ENCODE measurements around the gene TBX4. TPM values are rescaled to one million over a fixed set of nuclear protein-coding genes. Genes with fewer than 3 reads are reported as not detected.

TBX4 gene
- total and polyA plus RNA-seq, 2 of the 13 experiments (the other 11 are each of a cell fraction or from before 2014, with no cell fraction given): 0.11 to 1.1 TPM

DNA sequence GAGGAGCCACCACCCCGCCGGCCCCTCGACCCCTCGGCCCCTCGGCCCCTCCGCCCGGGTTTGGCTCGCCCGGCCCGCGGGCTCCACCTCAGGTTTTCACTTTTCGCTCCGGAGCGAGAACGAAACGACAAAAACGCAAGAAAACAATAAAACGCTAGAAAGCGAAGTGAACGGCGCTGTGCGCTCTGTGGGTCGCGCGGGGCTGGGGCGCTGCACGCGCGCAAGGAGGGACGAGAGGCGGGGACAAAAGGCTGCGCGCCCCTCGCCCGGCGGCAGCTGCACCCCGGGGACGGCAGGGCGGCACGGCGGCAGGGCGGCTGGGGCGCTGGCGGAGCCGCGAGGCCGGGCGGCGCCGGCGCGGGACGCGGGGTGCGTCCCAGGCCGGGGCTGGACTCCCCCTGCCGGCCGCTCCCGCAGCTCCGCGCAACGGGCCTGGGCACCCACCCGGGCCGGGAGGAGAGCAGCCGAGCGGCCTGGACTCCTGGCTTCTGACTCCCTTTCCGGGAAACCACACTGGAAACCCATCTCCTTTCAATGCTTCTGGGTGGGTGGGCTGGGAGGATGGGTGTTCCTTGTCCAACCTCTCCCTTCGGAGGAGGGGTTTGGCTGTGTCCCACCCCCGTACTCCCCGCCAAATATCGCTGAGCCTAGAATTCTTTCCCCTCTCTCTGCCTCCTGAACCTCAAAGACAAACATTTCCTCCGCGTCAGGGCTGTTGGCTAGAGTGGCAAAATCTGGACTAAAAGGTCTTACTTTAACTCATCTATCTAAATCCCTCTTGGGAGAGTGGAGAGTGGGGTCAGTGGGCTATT lies 42.7 kb upstream of the TBX4 start (continued):
- TF ChIP-seq, protein P1, sequence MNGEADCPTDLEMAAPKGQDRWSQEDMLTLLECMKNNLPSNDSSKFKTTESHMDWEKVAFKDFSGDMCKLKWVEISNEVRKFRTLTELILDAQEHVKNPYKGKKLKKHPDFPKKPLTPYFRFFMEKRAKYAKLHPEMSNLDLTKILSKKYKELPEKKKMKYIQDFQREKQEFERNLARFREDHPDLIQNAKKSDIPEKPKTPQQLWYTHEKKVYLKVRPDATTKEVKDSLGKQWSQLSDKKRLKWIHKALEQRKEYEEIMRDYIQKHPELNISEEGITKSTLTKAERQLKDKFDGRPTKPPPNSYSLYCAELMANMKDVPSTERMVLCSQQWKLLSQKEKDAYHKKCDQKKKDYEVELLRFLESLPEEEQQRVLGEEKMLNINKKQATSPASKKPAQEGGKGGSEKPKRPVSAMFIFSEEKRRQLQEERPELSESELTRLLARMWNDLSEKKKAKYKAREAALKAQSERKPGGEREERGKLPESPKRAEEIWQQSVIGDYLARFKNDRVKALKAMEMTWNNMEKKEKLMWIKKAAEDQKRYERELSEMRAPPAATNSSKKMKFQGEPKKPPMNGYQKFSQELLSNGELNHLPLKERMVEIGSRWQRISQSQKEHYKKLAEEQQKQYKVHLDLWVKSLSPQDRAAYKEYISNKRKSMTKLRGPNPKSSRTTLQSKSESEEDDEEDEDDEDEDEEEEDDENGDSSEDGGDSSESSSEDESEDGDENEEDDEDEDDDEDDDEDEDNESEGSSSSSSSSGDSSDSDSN (CRISPR knock-in tag; IDR thresholded peaks at IDR 0.05): peak; percentile 86
- TF ChIP-seq NAIF1 (CRISPR knock-in tag; IDR thresholded peaks at IDR 0.05; ENCODE audit: borderline replicate concordance) (no peak), ZNF225 (CRISPR knock-in tag; IDR thresholded peaks at IDR 0.05) (no peak; the same call in 1 of the 2 replicates), ZNF878 (CRISPR knock-in tag; IDR thresholded peaks at IDR 0.05) (no peak), ZNF879 (CRISPR knock-in tag; IDR thresholded peaks at IDR 0.05) (no peak), ZNF333 (CRISPR knock-in tag; IDR thresholded peaks at IDR 0.05; ENCODE audit: borderline replicate concordance) (no peak), RFXAP (CRISPR knock-in tag; IDR thresholded peaks at IDR 0.05; ENCODE audit: borderline replicate concordance) (peak; percentile 65; the same call in 1 of the 2 replicates), FOXM1 (CRISPR knock-in tag; IDR thresholded peaks at IDR 0.05) (0 out of 2 replicates have a peak, but pooled peaks have one; percentile 27), GTF3A (CRISPR knock-in tag; conservative IDR thresholded peaks at IDR 0.05) (no peak), GZF1 (CRISPR knock-in tag; IDR thresholded peaks at IDR 0.05) (no peak), KMT2A (CRISPR knock-in tag; IDR thresholded peaks at IDR 0.05) (no peak), ZNF296 (CRISPR knock-in tag; conservative IDR thresholded peaks at IDR 0.05) (no peak), ZBTB42 (CRISPR knock-in tag; IDR thresholded peaks at IDR 0.05) (no peak), ZNF263 (CRISPR knock-in tag; IDR thresholded peaks at IDR 0.05) (peak; percentile 12; the same call in 1 of the 2 replicates), RBM22 (optimal IDR thresholded peaks at IDR 0.05; ENCODE audit: low read length) (peak; percentile 31), ZNF772 (CRISPR knock-in tag; IDR thresholded peaks at IDR 0.05) (no peak)
- TF ChIP-seq, protein P2, sequence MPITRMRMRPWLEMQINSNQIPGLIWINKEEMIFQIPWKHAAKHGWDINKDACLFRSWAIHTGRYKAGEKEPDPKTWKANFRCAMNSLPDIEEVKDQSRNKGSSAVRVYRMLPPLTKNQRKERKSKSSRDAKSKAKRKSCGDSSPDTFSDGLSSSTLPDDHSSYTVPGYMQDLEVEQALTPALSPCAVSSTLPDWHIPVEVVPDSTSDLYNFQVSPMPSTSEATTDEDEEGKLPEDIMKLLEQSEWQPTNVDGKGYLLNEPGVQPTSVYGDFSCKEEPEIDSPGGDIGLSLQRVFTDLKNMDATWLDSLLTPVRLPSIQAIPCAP (CRISPR knock-in tag; IDR thresholded peaks at IDR 0.05; ENCODE audit: low read depth): no peak
- TF ChIP-seq, protein P3, sequence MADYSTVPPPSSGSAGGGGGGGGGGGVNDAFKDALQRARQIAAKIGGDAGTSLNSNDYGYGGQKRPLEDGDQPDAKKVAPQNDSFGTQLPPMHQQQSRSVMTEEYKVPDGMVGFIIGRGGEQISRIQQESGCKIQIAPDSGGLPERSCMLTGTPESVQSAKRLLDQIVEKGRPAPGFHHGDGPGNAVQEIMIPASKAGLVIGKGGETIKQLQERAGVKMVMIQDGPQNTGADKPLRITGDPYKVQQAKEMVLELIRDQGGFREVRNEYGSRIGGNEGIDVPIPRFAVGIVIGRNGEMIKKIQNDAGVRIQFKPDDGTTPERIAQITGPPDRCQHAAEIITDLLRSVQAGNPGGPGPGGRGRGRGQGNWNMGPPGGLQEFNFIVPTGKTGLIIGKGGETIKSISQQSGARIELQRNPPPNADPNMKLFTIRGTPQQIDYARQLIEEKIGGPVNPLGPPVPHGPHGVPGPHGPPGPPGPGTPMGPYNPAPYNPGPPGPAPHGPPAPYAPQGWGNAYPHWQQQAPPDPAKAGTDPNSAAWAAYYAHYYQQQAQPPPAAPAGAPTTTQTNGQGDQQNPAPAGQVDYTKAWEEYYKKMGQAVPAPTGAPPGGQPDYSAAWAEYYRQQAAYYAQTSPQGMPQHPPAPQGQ (CRISPR knock-in tag; IDR thresholded peaks at IDR 0.05; ENCODE audit: borderline replicate concordance): no peak
- TF ChIP-seq, protein P4, sequence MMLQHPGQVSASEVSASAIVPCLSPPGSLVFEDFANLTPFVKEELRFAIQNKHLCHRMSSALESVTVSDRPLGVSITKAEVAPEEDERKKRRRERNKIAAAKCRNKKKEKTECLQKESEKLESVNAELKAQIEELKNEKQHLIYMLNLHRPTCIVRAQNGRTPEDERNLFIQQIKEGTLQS (CRISPR knock-in tag; IDR thresholded peaks at IDR 0.05): no peak
- TF ChIP-seq, protein P5, sequence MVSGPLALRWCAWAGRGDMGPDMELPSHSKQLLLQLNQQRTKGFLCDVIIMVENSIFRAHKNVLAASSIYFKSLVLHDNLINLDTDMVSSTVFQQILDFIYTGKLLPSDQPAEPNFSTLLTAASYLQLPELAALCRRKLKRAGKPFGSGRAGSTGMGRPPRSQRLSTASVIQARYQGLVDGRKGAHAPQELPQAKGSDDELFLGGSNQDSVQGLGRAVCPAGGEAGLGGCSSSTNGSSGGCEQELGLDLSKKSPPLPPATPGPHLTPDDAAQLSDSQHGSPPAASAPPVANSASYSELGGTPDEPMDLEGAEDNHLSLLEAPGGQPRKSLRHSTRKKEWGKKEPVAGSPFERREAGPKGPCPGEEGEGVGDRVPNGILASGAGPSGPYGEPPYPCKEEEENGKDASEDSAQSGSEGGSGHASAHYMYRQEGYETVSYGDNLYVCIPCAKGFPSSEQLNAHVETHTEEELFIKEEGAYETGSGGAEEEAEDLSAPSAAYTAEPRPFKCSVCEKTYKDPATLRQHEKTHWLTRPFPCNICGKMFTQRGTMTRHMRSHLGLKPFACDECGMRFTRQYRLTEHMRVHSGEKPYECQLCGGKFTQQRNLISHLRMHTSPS (CRISPR knock-in tag; IDR thresholded peaks at IDR 0.05; ENCODE audit: low read depth): no peak

Data from HepG2 (cell line).